Gastroesophageal sphincter (tissue), 4 donors: ENCODE measurements around the gene RHBDF2. TPM values are rescaled to one million over a fixed set of nuclear protein-coding genes. Genes with fewer than 3 reads are reported as not detected.

Experiments used
- ATAC-seq: fragments of 150-250 bp; one replicate; pipeline ENCODE4 v1.9.1; 2016; ENCODE audit warnings: mild to moderate bottlenecking, moderate library complexity
- H3K27ac ChIP-seq, 4 donors: fragments of 200-600 bp; sonication (generic) in 3 of 4; 1 replicate in 3 of 4; 2 replicates in 1 of 4; pipeline ENCODE4 v1.5.1; 2016 to 2019
- H3K27me3 ChIP-seq: fragments of 200-600 bp; sonication (generic); one replicate; pipeline ENCODE4 v1.5.1; 2019
- H3K36me3 ChIP-seq, 2 donors: fragments of 200-600 bp; sonication (generic); one replicate each; pipeline ENCODE4 v1.5.1; 2019; ENCODE audit warnings: control low read depth in 1 of 2
- H3K4me1 ChIP-seq, 3 donors: fragments of 200-600 bp; sonication (generic); 1 replicate in 2 of 3; 2 replicates in 1 of 3; pipeline ENCODE4 v1.5.1; 2016 to 2019; ENCODE audit warnings: control low read depth in 2 of 3
- H3K4me3 ChIP-seq, 2 donors: fragments of 200-600 bp; sonication (generic); one replicate each; pipeline ENCODE4 v1.5.1; 2019; ENCODE audit warnings: mild to moderate bottlenecking in 1 of 2, moderate library complexity in 1 of 2
- H3K9me3 ChIP-seq, 3 donors: fragments of 200-600 bp; sonication (generic); one replicate each; pipeline ENCODE4 v1.5.1; 2017 to 2019; ENCODE audit warnings: control low read depth in 2 of 3
- CTCF ChIP-seq, 4 experiments: fragments of 200-600 bp in 2 of 4; fragments of 450-650 bp in 2 of 4; sonication (generic) in 1 of 4; IDR thresholded peaks; one replicate each; pipeline ENCODE4 v1.5.1; 2017 to 2019; ENCODE audit warnings: antibody characterized with exemption in 4 of 4, mild to moderate bottlenecking in 2 of 4, moderate library complexity in 2 of 4
- EP300 ChIP-seq: sonication (generic); formaldehyde crosslinking; IDR thresholded peaks from one replicate; pipeline ENCODE4 v1.6.1; 2017; ENCODE audit warnings: antibody characterized with exemption, mild to moderate bottlenecking
- POLR2A ChIP-seq, 2 donors: fragments of 450-650 bp; IDR thresholded peaks; one replicate each; pipeline ENCODE4 v1.6.1; 2017; ENCODE audit warnings: antibody characterized with exemption in 2 of 2, mild to moderate bottlenecking in 2 of 2, moderate library complexity in 1 of 2
- POLR2AphosphoS5 ChIP-seq: sonication (generic); formaldehyde crosslinking; IDR thresholded peaks from one replicate; pipeline ENCODE4 v1.6.1; 2017; ENCODE audit warnings: antibody characterized with exemption
- WGBS, 2 donors: methylation state at CpG; one replicate each; pipeline ENCODE4 v1.1.5; 2018; ENCODE audit warnings: low coverage in 1 of 2; 5-methylcytosine and 5-hydroxymethylcytosine counted together
- total RNA-seq, 4 donors: library from RNA; depleted of rRNA; stranded (reverse); fragments of >200 nt; gene quantifications; one replicate each; pipeline ENCODE4 v1.1.0, GENCODE V29; 2016

Gene RHBDF2
- total RNA-seq, 4 donors from 2014 or later, result 7.3 to 20.5 (median 8.5) TPM

GRCh38 chr17:76446449-76447231, 54.6 kb downstream of the RHBDF2 start:
- Histone ChIP-seq H3K4me3 (no peak overlapping the region), H3K36me3 (no peaks in the 10 kb centered on the region), H3K9me3 (no peaks in the 10 kb centered on the region), H3K27ac (peak overlapping the region in 2 of 4 donors; percentile 7 to 20), H3K27me3 (no peaks in the 10 kb centered on the region), H3K4me1 (peaks cover 0 to 54% (median 6%) of the 10 kb centered on the region in 3 donors)
- TF ChIP-seq POLR2AphosphoS5 (peak; percentile 67), EP300 (no peak), CTCF (IDR thresholded peaks at IDR 0.05) (no peak)
- 39 to 46% methylated on average over 4 to 9 of the region's 9 CpGs for WGBS, 2 donors
- peak; percentile 74 for ATAC-seq

GRCh38 chr17:76445697-76446448, 55.4 kb downstream of the RHBDF2 start:
- 73 to 76% methylated on average over 7 of the region's 10 CpGs for WGBS, 2 donors
- ATAC-seq, result no peak
- peak overlapping the region in 1 of 4 donors; percentile 20 for H3K27ac ChIP-seq

GRCh38 chr17:76444518-76445311, 56.5 kb downstream of the RHBDF2 start:
- Histone ChIP-seq H3K4me3 (no peak overlapping the region), H3K9me3 (no peaks in the 10 kb centered on the region), H3K27ac (no peak overlapping the region), H3K27me3 (no peaks in the 10 kb centered on the region), H3K4me1 (peaks cover 0 to 46% (median 6%) of the 10 kb centered on the region in 3 donors), H3K36me3 (no peaks in the 10 kb centered on the region)
- WGBS, 2 donors, result 13 to 81% methylated on average over 1 to 9 of the region's 9 CpGs
- no peak for TF ChIP-seq POLR2AphosphoS5
- no peak for TF ChIP-seq EP300
- TF ChIP-seq CTCF (IDR thresholded peaks at IDR 0.05), result no peak
- no peak for TF ChIP-seq POLR2A (IDR thresholded peaks at IDR 0.05)
- ATAC-seq, result no peak

More at GRCh38 chr17:76445697-76446448, 55.4 kb downstream of the RHBDF2 start:
- H3K4me3 ChIP-seq, result no peak overlapping the region
- H3K9me3 ChIP-seq, result no peaks in the 10 kb centered on the region
- no peak for TF ChIP-seq CTCF (IDR thresholded peaks at IDR 0.05)
- no peak for TF ChIP-seq POLR2A (IDR thresholded peaks at IDR 0.05)
- TF ChIP-seq EP300, result no peak
- no peak for TF ChIP-seq POLR2AphosphoS5
- no peaks in the 10 kb centered on the region for H3K36me3 ChIP-seq
- peaks cover 0 to 47% (median 6%) of the 10 kb centered on the region in 3 donors for H3K4me1 ChIP-seq
- no peaks in the 10 kb centered on the region for H3K27me3 ChIP-seq

GRCh38 chr17:76442341-76443338, 58.6 kb downstream of the RHBDF2 start:
- H3K27me3 ChIP-seq, result no peaks in the 10 kb centered on the region
- no peak for TF ChIP-seq EP300
- TF ChIP-seq CTCF (IDR thresholded peaks at IDR 0.05), result no peak
- TF ChIP-seq POLR2AphosphoS5, result no peak
- TF ChIP-seq POLR2A (IDR thresholded peaks at IDR 0.05), result no peak
- H3K4me1 ChIP-seq, result peaks cover 0 to 32% (median 6%) of the 10 kb centered on the region in 3 donors
- H3K9me3 ChIP-seq, result no peaks in the 10 kb centered on the region
- no peak overlapping the region for H3K4me3 ChIP-seq
- WGBS, 2 donors, result 92 to 100% methylated on average over 2 to 8 of the region's 8 CpGs
- H3K27ac ChIP-seq, result no peak overlapping the region
- ATAC-seq, result no peak
- H3K36me3 ChIP-seq, result no peaks in the 10 kb centered on the region
